PC-3 (cell line): Measurements from ENCODE around the gene FOXO6. TPM values are rescaled to one million over a fixed set of nuclear protein-coding genes. Genes with fewer than 3 reads are reported as not detected.

Experiments used
- ATAC-seq: fragments of 200-7000 bp; cut with Tn5 transposase; 2 replicates; pipeline ENCODE4 v1.9.1; 2020; ENCODE audit warnings: mild to moderate bottlenecking, moderate library complexity
- BruUV-seq: library from RNA; stranded (reverse); fragments of 400-500 nt; replicated peaks from 2 replicates; lab custom pipeline; 2021; lab: Mats Ljungman, UMichigan
- CTCF ChIA-PET: fragments of 300-600 bp; sonication (Branson Sonifier 250); formaldehyde crosslinking; loops from one replicate; lab custom pipeline; 2022; ENCODE audit warnings: antibody characterized with exemption; lab: Charles Lee
- POLR2A ChIA-PET: fragments of 300-600 bp; sonication (Branson Sonifier 250); formaldehyde crosslinking; loops from one replicate; lab custom pipeline; 2022; ENCODE audit warnings: antibody characterized with exemption; ENCODE audit not compliant: unreplicated experiment; lab: Charles Lee
- DNase-seq: peaks from one replicate; pipeline ENCODE4 v3.0.0-alpha.2; 2015
- H2AFZ ChIP-seq: fragments of 300-600 bp; sonication (generic); 2 replicates; pipeline ENCODE4 v1.6.0; 2016; ENCODE audit warnings: antibody characterized with exemption, low read length
- H3F3A ChIP-seq: fragments of 300-600 bp; sonication (generic); one replicate; pipeline ENCODE4 v1.6.0; 2017; ENCODE audit warnings: antibody characterized with exemption, low read length, control low read depth, mild to moderate bottlenecking; ENCODE audit not compliant: unreplicated experiment
- H3K27ac ChIP-seq: fragments of 300-600 bp; sonication (generic); 2 replicates; pipeline ENCODE4 v1.5.1; 2016; ENCODE audit warnings: mild to moderate bottlenecking, low read length
- H3K27me3 ChIP-seq: fragments of 300-600 bp; sonication (generic); 2 replicates; pipeline ENCODE4 v1.6.1; 2016; ENCODE audit warnings: low read length, mixed read lengths
- H3K36me3 ChIP-seq: fragments of 300-600 bp; sonication (generic); 2 replicates; pipeline ENCODE4 v1.6.1; 2016; ENCODE audit warnings: low read depth, mixed run types, low read length, mixed read lengths
- H3K4me1 ChIP-seq: fragments of 300-600 bp; sonication (generic); 2 replicates; pipeline ENCODE4 v1.5.1; 2016; ENCODE audit warnings: low read length; ENCODE audit not compliant: insufficient read depth
- H3K4me2 ChIP-seq: fragments of 300-600 bp; sonication (generic); 2 replicates; pipeline ENCODE4 v1.6.0; 2016; ENCODE audit warnings: low read length
- H3K4me3 ChIP-seq: fragments of 300-600 bp; sonication (generic); 2 replicates; pipeline ENCODE4 v1.5.1; 2016; ENCODE audit warnings: mild to moderate bottlenecking, low read length, mixed read lengths
- H3K79me2 ChIP-seq: fragments of 300-600 bp; sonication (generic); 2 replicates; pipeline ENCODE4 v1.6.1; 2017; ENCODE audit warnings: low read length, mixed read lengths
- H3K9ac ChIP-seq: fragments of 300-600 bp; sonication (generic); 2 replicates; pipeline ENCODE4 v1.6.0; 2016; ENCODE audit warnings: mild to moderate bottlenecking, low read length
- H3K9me2 ChIP-seq: fragments of 300-600 bp; sonication (generic); replicated peaks from 2 replicates; pipeline ENCODE4 v1.6.1; 2016; ENCODE audit warnings: mixed run types, low read length, mixed read lengths
- H3K9me3 ChIP-seq: fragments of 300-600 bp; sonication (generic); 2 replicates; pipeline ENCODE4 v1.6.1; 2016; ENCODE audit warnings: low read length, mixed read lengths
- H4K20me1 ChIP-seq: fragments of 300-600 bp; sonication (generic); 2 replicates; pipeline ENCODE4 v1.6.1; 2016; ENCODE audit warnings: low read length, mixed read lengths
- EZH2 ChIP-seq: fragments of 300-600 bp; sonication (generic); IDR thresholded peaks from one replicate; pipeline ENCODE4 v1.6.1; 2017; ENCODE audit warnings: antibody characterized with exemption, mild to moderate bottlenecking, low read length; ENCODE audit not compliant: unreplicated experiment
- EZH2phosphoT487 ChIP-seq: fragments of 300-600 bp; sonication (generic); IDR thresholded peaks from 2 replicates; pipeline ENCODE4 v1.6.1; 2018; ENCODE audit warnings: mild to moderate bottlenecking, antibody characterized with exemption, low read length, borderline replicate concordance
- intact Hi-C: fragments of 100-400 bp; cut with micrococcal nuclease; formaldehyde crosslinking; loops from 2 replicates; pipeline ENCODE4 v1.9.0; 2023
- total RNA-seq: library from RNA; depleted of rRNA; stranded (reverse); fragments of >200 nt; gene quantifications from 2 replicates; pipeline ENCODE4 v1.2.3, GENCODE V29; 2014
- TF ChIP-seq, protein P1 (sequence below): fragments of 300-600 bp; sonication (generic); conservative IDR thresholded peaks from 2 replicates; pipeline ENCODE4 v1.5.1; 2017; ENCODE audit warnings: antibody characterized with exemption, low read depth, mild to moderate bottlenecking, low read length

FOXO6 gene
- total RNA-seq, 1 experiment from 2014 or later, result 1.2 TPM

DNA sequence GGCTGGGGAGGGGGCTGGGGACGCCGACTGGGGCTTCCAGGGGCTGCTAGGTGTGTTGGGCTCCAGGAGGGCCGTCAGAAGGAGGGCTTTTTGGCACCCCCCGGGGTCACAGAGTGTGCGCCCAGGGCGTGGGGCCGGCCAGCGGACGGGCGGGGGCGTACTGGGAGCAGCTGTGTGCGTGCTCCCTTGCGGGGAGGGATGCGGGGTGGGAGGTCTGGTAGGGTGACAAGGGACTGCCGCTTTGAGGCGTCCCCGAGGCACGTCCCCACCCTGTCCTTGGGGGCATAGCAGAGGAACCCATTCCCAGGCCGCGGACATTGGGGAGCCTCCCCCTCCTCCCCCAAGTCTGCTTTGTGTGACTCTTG is 1.1 kb downstream of the FOXO6 start:
- H3K4me2 ChIP-seq, result peak overlapping the region; percentile 92
- POLR2A ChIA-PET, result no interaction called here
- H3K4me3 ChIP-seq, result peak overlapping the region; percentile 66; the same call in 1 of the 2 replicates

DNA sequence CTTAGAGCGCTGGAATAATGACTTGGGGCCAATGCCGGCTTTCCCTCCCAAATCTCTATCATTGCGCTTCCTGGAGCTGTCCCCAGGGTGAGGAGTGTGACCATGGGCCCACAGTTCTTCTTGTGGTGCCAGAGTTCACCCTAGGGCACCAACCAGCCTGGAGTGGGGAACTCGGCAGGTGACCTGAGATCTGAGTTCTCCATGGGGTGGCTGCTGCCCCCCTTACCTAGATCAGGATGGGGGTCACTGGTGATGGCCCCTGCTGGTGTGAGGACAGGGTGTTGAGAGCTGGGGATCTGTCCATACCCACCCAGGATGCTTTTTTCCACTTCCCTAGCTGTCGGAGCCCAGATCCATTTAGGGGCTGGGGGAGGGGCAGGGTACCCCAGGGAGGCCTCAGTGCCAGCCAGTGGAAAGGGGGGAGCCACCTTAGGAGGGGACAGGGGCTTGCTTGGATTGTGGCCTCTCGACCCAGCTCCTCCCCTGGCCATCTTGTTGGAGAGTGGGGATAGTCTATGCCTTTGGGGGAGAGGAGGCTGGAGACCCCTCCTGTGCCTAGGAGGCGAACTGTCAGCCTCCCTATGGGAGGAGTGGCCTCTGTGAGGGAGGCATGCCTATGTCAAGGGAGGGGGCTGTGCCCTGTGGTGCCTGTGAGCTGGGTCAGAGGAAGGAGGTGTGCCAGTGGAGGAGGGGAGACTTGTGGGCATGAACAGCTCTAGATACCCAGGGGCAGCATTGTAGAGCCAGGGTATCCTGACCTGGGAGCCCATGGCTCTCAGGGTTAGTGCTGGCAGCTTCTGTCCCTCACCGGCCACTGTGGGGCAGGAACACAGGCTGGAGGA is 1.7 kb downstream of the FOXO6 start:
- H3K27me3 ChIP-seq, result peaks cover 15% of the 10 kb centered on the region
- no peaks in the 10 kb centered on the region for H3K79me2 ChIP-seq
- intact Hi-C loops, result loop anchor here (5.0 kb wide), 1 partner anchor 69 kb away; no protein-coding TSS in a partner anchor
- H3K9me3 ChIP-seq, result no peaks in the 10 kb centered on the region
- ChIA-PET CTCF (no interaction called here), POLR2A (no interaction called here)
- H4K20me1 ChIP-seq, result no peaks in the 10 kb centered on the region
- H3K4me1 ChIP-seq, result peaks cover 30% of the 10 kb centered on the region
- H2AFZ ChIP-seq, result no peak overlapping the region
- no peaks in the 10 kb centered on the region for H3K9me2 ChIP-seq
- H3K4me3 ChIP-seq, result no peak overlapping the region
- H3K36me3 ChIP-seq, result no peaks in the 10 kb centered on the region
- BruUV-seq, result no TSS peak
- H3K9ac ChIP-seq, result no peak overlapping the region
- H3F3A ChIP-seq, result no peaks in the 10 kb centered on the region
- no peak for DNase-seq
- H3K27ac ChIP-seq, result no peak overlapping the region
- peak overlapping the region; percentile 92; the same call in 1 of the 2 replicates for H3K4me2 ChIP-seq
- ATAC-seq, result no peak
- TF ChIP-seq, protein P1, sequence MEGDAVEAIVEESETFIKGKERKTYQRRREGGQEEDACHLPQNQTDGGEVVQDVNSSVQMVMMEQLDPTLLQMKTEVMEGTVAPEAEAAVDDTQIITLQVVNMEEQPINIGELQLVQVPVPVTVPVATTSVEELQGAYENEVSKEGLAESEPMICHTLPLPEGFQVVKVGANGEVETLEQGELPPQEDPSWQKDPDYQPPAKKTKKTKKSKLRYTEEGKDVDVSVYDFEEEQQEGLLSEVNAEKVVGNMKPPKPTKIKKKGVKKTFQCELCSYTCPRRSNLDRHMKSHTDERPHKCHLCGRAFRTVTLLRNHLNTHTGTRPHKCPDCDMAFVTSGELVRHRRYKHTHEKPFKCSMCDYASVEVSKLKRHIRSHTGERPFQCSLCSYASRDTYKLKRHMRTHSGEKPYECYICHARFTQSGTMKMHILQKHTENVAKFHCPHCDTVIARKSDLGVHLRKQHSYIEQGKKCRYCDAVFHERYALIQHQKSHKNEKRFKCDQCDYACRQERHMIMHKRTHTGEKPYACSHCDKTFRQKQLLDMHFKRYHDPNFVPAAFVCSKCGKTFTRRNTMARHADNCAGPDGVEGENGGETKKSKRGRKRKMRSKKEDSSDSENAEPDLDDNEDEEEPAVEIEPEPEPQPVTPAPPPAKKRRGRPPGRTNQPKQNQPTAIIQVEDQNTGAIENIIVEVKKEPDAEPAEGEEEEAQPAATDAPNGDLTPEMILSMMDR, result no peak
- TF ChIP-seq EZH2, result no peak
- no peak for TF ChIP-seq EZH2phosphoT487

More for the DNA sequence above, 1.1 kb downstream of the FOXO6 start:
- Histone ChIP-seq H3K36me3 (no peaks in the 10 kb centered on the region), H3K9ac (no peak overlapping the region), H3K9me2 (no peaks in the 10 kb centered on the region), H3K9me3 (no peaks in the 10 kb centered on the region), H2AFZ (no peak overlapping the region), H3K27me3 (peaks cover 15% of the 10 kb centered on the region), H3F3A (no peaks in the 10 kb centered on the region), H3K79me2 (no peaks in the 10 kb centered on the region), H3K4me1 (peaks cover 30% of the 10 kb centered on the region), H3K27ac (no peak overlapping the region), H4K20me1 (no peaks in the 10 kb centered on the region)
- CTCF ChIA-PET, result no interaction called here
- intact Hi-C loops, result loop anchor here (5.0 kb wide), 1 partner anchor 70 kb away; no protein-coding TSS in a partner anchor
- ATAC-seq (no peak), DNase-seq (no peak)
- TF ChIP-seq EZH2, result no peak
- TF ChIP-seq EZH2phosphoT487, result no peak
- TF ChIP-seq, protein P1, result no peak
- BruUV-seq, result no TSS peak
